Esophagus muscularis mucosa (tissue), 4 donors: ENCODE results near the gene IFNLR1. TPM values are rescaled to one million over a fixed set of nuclear protein-coding genes. Genes with fewer than 3 reads are reported as not detected.

ENCODE experiments used
- DNase-seq: peaks from one replicate; pipeline ENCODE4 v3.0.0-alpha.2; 2017; ENCODE audit errors: extremely low spot score
- H3K27ac ChIP-seq, 4 donors: fragments of 200-600 bp; sonication (generic); replicated peaks in 1 of 4; 1 replicate in 3 of 4; 2 replicates in 1 of 4; pipeline ENCODE4 v1.5.1; 2016 to 2019; ENCODE audit warnings: mild to moderate bottlenecking in 1 of 4
- H3K27me3 ChIP-seq, 4 donors: fragments of 200-600 bp; sonication (generic); one replicate each; pipeline versions ENCODE4 v1.5.1 to v1.6.0; 2016 to 2019
- H3K36me3 ChIP-seq, 4 donors: fragments of 200-600 bp; sonication (generic); one replicate each; pipeline ENCODE4 v1.5.1; 2016 to 2019
- H3K4me1 ChIP-seq, 4 donors: fragments of 200-600 bp; sonication (generic); one replicate each; pipeline ENCODE4 v1.5.1; 2016 to 2019
- H3K4me3 ChIP-seq, 4 donors: fragments of 200-600 bp; sonication (generic); 1 replicate in 2 of 4; 2 replicates in 2 of 4; pipeline ENCODE4 v1.5.1; 2016 to 2019; ENCODE audit warnings: mild to moderate bottlenecking in 4 of 4, moderate library complexity in 1 of 4
- H3K9me3 ChIP-seq, 4 donors: fragments of 200-600 bp; sonication (generic); 1 replicate in 3 of 4; 2 replicates in 1 of 4; pipeline ENCODE4 v1.5.1; 2016 to 2019
- CTCF ChIP-seq, 3 experiments: fragments of 200-600 bp in 2 of 3; fragments of 450-650 bp in 1 of 3; sonication (generic) in 2 of 3; IDR thresholded peaks; one replicate each; pipeline ENCODE4 v1.5.1; 2017 to 2019; ENCODE audit warnings: antibody characterized with exemption in 3 of 3, mild to moderate bottlenecking in 2 of 3, moderate library complexity in 1 of 3
- EP300 ChIP-seq: sonication (generic); formaldehyde crosslinking; IDR thresholded peaks from one replicate; pipeline ENCODE4 v1.6.1; 2017; ENCODE audit warnings: antibody characterized with exemption
- POLR2A ChIP-seq: fragments of 450-650 bp; IDR thresholded peaks from one replicate; pipeline ENCODE4 v1.6.1; 2017; ENCODE audit warnings: antibody characterized with exemption, moderate library complexity, mild to moderate bottlenecking, low read depth
- POLR2AphosphoS5 ChIP-seq, 2 donors: sonication (generic); formaldehyde crosslinking; IDR thresholded peaks; one replicate each; pipeline ENCODE4 v1.6.1; 2017; ENCODE audit warnings: antibody characterized with exemption in 2 of 2
- WGBS: methylation state at CpG from one replicate; pipeline ENCODE4 v1.1.5; 2018; 5-methylcytosine and 5-hydroxymethylcytosine counted together
- intact Hi-C: fragments of 100-400 bp; cut with DNase I; formaldehyde crosslinking; loops from one replicate; pipeline ENCODE4 v1.15.1; 2023
- total RNA-seq, 4 donors: library from RNA; depleted of rRNA; stranded (reverse); fragments of >200 nt; gene quantifications; one replicate each; pipeline versions ENCODE4 v1.1.0 to v1.2.1, GENCODE V29; 2016

The IFNLR1 gene
- total RNA-seq, 4 donors from 2014 or later: 0.50 to 2.0 (median 1.2) TPM

DNA sequence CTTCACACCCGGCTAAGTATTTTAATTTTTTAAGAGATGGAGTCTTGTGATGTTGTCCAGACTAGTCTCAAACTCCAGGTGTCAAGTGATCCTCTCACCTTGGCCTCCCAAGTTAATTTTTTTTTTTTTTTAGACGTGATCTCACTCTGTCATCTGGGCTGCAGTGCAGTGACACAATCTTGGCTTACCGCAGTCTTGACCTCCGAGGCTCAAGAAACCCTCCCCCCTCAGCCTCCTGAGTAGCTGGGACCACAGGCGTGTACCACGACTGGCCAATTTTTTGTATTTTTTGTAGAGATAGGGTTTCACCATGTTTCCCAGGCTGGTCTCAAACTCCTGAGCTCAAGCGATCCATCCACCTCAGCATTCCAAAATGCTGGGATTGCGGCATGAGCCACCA lies 11.7 kb upstream of the IFNLR1 start:
- Histone ChIP-seq H3K4me3 (no peak overlapping the region), H3K27me3 (peaks cover 0 to 18% (median 0%) of the 10 kb centered on the region in 4 donors), H3K36me3 (no peaks in the 10 kb centered on the region), H3K4me1 (peaks cover 3 to 9% (median 5%) of the 10 kb centered on the region in 4 donors), H3K9me3 (no peaks in the 10 kb centered on the region), H3K27ac (no peak overlapping the region)
- TF ChIP-seq CTCF (IDR thresholded peaks at IDR 0.05) (no peak), POLR2AphosphoS5 (IDR thresholded peaks at IDR 0.05) (no peak), EP300 (no peak), POLR2A (no peak)
- no peak for DNase-seq
- WGBS: 57% methylated on average over 8 of the region's 8 CpGs
- intact Hi-C loops: loop anchor here (1.0 kb wide), 1 partner anchor 194 kb away; no protein-coding TSS in a partner anchor

DNA sequence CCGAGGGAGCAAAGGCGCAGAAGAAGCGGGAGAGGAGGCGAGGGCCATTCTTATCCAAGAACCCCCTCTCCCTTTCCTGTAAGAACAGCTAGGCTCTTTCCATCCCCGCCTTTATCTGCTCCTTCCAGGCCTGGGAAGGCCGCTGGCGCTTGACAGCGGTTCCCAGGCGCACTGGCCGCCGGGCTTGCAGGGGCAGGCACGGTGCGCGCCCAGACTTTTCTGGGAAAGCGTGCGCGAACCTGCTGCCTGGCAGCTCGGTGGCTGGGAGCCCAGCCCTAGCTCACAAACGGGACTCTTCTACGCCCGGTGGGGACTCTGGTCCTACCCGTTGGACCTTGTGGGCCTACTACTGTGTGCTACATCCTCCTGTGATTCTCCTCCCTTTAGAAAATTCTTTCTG lies 8.8 kb upstream of the IFNLR1 start:
- Histone ChIP-seq H3K36me3 (no peaks in the 10 kb centered on the region), H3K4me3 (no peak overlapping the region), H3K4me1 (peaks cover 3 to 11% (median 5%) of the 10 kb centered on the region in 4 donors), H3K9me3 (no peaks in the 10 kb centered on the region), H3K27ac (no peak overlapping the region), H3K27me3 (peaks cover 0 to 41% (median 0%) of the 10 kb centered on the region in 4 donors)
- TF ChIP-seq POLR2AphosphoS5 (IDR thresholded peaks at IDR 0.05) (no peak), POLR2A (no peak), CTCF (IDR thresholded peaks at IDR 0.05) (no peak), EP300 (no peak)
- intact Hi-C loops: no loop called here
- 82% methylated on average over 5 of the region's 22 CpGs for WGBS
- no peak for DNase-seq

GRCh38 chr1:24195136-24195535 lies 8.0 kb upstream of the IFNLR1 start:
- TF ChIP-seq POLR2AphosphoS5 (IDR thresholded peaks at IDR 0.05) (no peak), EP300 (no peak), CTCF (IDR thresholded peaks at IDR 0.05) (no peak), POLR2A (no peak)
- Histone ChIP-seq H3K4me3 (no peak overlapping the region), H3K27ac (no peak overlapping the region), H3K4me1 (peaks cover 3 to 11% (median 5%) of the 10 kb centered on the region in 4 donors), H3K36me3 (no peaks in the 10 kb centered on the region), H3K27me3 (peaks cover 0 to 47% (median 0%) of the 10 kb centered on the region in 4 donors), H3K9me3 (no peaks in the 10 kb centered on the region)
- no peak for DNase-seq
- intact Hi-C loops: no loop called here
- WGBS: 61% methylated on average over 2 of the region's 2 CpGs

- Histone ChIP-seq H3K9me3 (no peaks in the 10 kb centered on the region), H3K4me3 (no peak overlapping the region), H3K27me3 (peaks cover 0 to 60% (median 0%) of the 10 kb centered on the region in 4 donors), H3K36me3 (no peaks in the 10 kb centered on the region), H3K4me1 (peaks cover 0 to 7% (median 1%) of the 10 kb centered on the region in 4 donors), H3K27ac (no peak overlapping the region)
- WGBS: 59% methylated on average over 4 of the region's 4 CpGs
- intact Hi-C loops: no loop called here
- TF ChIP-seq POLR2A: no peak
- TF ChIP-seq EP300: no peak
- TF ChIP-seq CTCF (IDR thresholded peaks at IDR 0.05): no peak
- TF ChIP-seq POLR2AphosphoS5 (IDR thresholded peaks at IDR 0.05): no peak
- no peak for DNase-seq
Observed at GRCh38 chr1:24193046-24193445, 6.0 kb upstream of the IFNLR1 start.

GRCh38 chr1:24191860-24192259 lies 4.8 kb upstream of the IFNLR1 start:
- Histone ChIP-seq H3K9me3 (no peaks in the 10 kb centered on the region), H3K4me3 (no peak overlapping the region), H3K36me3 (no peaks in the 10 kb centered on the region), H3K27me3 (peaks cover 0 to 72% (median 0%) of the 10 kb centered on the region in 4 donors), H3K4me1 (peaks cover 4 to 18% (median 13%) of the 10 kb centered on the region in 4 donors), H3K27ac (no peak overlapping the region)
- intact Hi-C loops: no loop called here
- no peak for DNase-seq
- 82% methylated on average over 5 of the region's 5 CpGs for WGBS
- no peak for TF ChIP-seq EP300
- TF ChIP-seq POLR2A: no peak
- TF ChIP-seq POLR2AphosphoS5 (IDR thresholded peaks at IDR 0.05): no peak
- TF ChIP-seq CTCF (IDR thresholded peaks at IDR 0.05): no peak
